Measurements from ENCODE around the gene RBM10.

GRCh38 chrX:47164420-47164819 is 19.4 kb downstream of the RBM10 start:
- TF ChIP-seq CTCF (IDR thresholded peaks at IDR 0.05; ENCODE audit: low read length) (no peak), EZH2 (optimal IDR thresholded peaks at IDR 0.05; ENCODE audit: low read depth, low read length) (no peak)

Measured in MM.1S (cell line).